ENCODE results near the gene MAP3K6. TPM values are rescaled to one million over a fixed set of nuclear protein-coding genes. Genes with fewer than 3 reads are reported as not detected.

Gene MAP3K6
- total RNA-seq, 2 donors from 2014 or later: 78.6 to 85.6 TPM

GRCh38 chr1:27355683-27356082 is 11.1 kb downstream of the MAP3K6 start:
- H3K36me3 ChIP-seq: peaks cover 56% of the 10 kb centered on the region
- no peaks in the 10 kb centered on the region for H3K27me3 ChIP-seq (replicated peaks; ENCODE audit: insufficient read depth)
- TF ChIP-seq CTCF (IDR thresholded peaks at IDR 0.05): no peak
- no peaks in the 10 kb centered on the region for H3K9me3 ChIP-seq
- ATAC-seq (ENCODE audit: insufficient number of reproducible peaks, low FRiP score, low read depth) (no peak), DNase-seq (ENCODE audit: low spot score) (no peak)
- no peak overlapping the region for H3K27ac ChIP-seq
- H3K4me1 ChIP-seq (ENCODE audit: control insufficient read depth in 1 of 2, low read depth in 2 of 2): peaks cover 0 to 16% of the 10 kb centered on the region in 2 donors
- no peak overlapping the region for H3K4me3 ChIP-seq

- ATAC-seq (ENCODE audit: insufficient number of reproducible peaks, low FRiP score, low read depth) (no peak), DNase-seq (ENCODE audit: low spot score) (no peak)
- Histone ChIP-seq H3K9me3 (no peaks in the 10 kb centered on the region), H3K36me3 (peaks cover 41% of the 10 kb centered on the region), H3K4me1 (ENCODE audit: control insufficient read depth in 1 of 2, low read depth in 2 of 2) (peaks cover 9 to 34% of the 10 kb centered on the region in 2 donors), H3K27ac (no peak overlapping the region), H3K27me3 (replicated peaks; ENCODE audit: insufficient read depth) (no peaks in the 10 kb centered on the region), H3K4me3 (no peak overlapping the region)
- no peak for TF ChIP-seq CTCF (IDR thresholded peaks at IDR 0.05)
Observed at GRCh38 chr1:27353629-27354028, 13.1 kb downstream of the MAP3K6 start.

GRCh38 chr1:27353166-27353565 is 13.6 kb downstream of the MAP3K6 start:
- ATAC-seq (ENCODE audit: insufficient number of reproducible peaks, low FRiP score, low read depth) (no peak), DNase-seq (ENCODE audit: low spot score) (no peak)
- Histone ChIP-seq H3K9me3 (no peaks in the 10 kb centered on the region), H3K4me1 (ENCODE audit: control insufficient read depth in 1 of 2, low read depth in 2 of 2) (peaks cover 9 to 32% of the 10 kb centered on the region in 2 donors), H3K36me3 (peaks cover 36% of the 10 kb centered on the region), H3K4me3 (no peak overlapping the region), H3K27ac (no peak overlapping the region), H3K27me3 (replicated peaks; ENCODE audit: insufficient read depth) (no peaks in the 10 kb centered on the region)
- TF ChIP-seq CTCF (IDR thresholded peaks at IDR 0.05): no peak

GRCh38 chr1:27351541-27352107 is 15.1 kb downstream of the MAP3K6 start:
- Histone ChIP-seq H3K4me3 (peak overlapping the region; percentile 73), H3K27ac (no peak overlapping the region), H3K36me3 (peaks cover 22% of the 10 kb centered on the region), H3K27me3 (replicated peaks; ENCODE audit: insufficient read depth) (no peaks in the 10 kb centered on the region), H3K9me3 (no peaks in the 10 kb centered on the region), H3K4me1 (ENCODE audit: control insufficient read depth in 1 of 2, low read depth in 2 of 2) (peaks cover 9 to 26% of the 10 kb centered on the region in 2 donors)
- ATAC-seq (ENCODE audit: insufficient number of reproducible peaks, low FRiP score, low read depth): no peak
- no peak for TF ChIP-seq CTCF (IDR thresholded peaks at IDR 0.05)
- no peak for DNase-seq (ENCODE audit: low spot score)

GRCh38 chr1:27350663-27351540 is 15.9 kb downstream of the MAP3K6 start:
- no peak for TF ChIP-seq CTCF (IDR thresholded peaks at IDR 0.05)
- no peaks in the 10 kb centered on the region for H3K27me3 ChIP-seq (replicated peaks; ENCODE audit: insufficient read depth)
- peaks cover 9 to 26% of the 10 kb centered on the region in 2 donors for H3K4me1 ChIP-seq (ENCODE audit: control insufficient read depth in 1 of 2, low read depth in 2 of 2)
- no peaks in the 10 kb centered on the region for H3K9me3 ChIP-seq
- peaks cover 15% of the 10 kb centered on the region for H3K36me3 ChIP-seq
- no peak for DNase-seq (ENCODE audit: low spot score)
- no peak for ATAC-seq (ENCODE audit: insufficient number of reproducible peaks, low FRiP score, low read depth)
- H3K27ac ChIP-seq: no peak overlapping the region
- peak overlapping the region; percentile 73 for H3K4me3 ChIP-seq
